ENCODE results near the gene CTBP2. TPM values are rescaled to one million over a fixed set of nuclear protein-coding genes. Genes with fewer than 3 reads are reported as not detected.

The CTBP2 gene
- total RNA-seq, 1 experiment from 2014 or later, result 125 TPM

DNA sequence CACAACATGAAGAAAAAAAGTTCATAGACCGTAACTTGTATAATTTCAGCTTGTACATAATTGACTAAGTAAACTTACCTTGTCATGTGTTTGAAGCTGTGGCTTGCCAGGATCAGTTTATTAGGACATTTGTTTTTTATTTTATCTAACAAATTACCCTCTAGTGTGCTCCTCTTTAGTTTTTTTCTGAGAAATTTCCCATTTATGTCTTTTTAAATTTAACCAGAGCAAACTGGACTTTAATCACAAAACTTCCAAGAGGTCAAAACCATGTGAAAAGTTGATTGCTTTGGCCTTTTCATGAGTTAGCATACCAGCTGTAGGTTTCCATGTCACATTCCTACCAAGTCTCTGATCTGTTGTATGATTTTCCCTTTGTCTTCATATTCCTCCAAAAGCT is 176.0 kb downstream of the CTBP2 start:
- ChIA-PET POLR2A (no interaction called here), CTCF (no interaction called here)
- ATAC-seq (no peak), DNase-seq (ENCODE audit: low read depth, low spot score) (no peak)
- Histone ChIP-seq H3K9me3 (ENCODE audit: control insufficient read depth, insufficient read depth, low read depth, low read length) (no peaks in the 10 kb centered on the region), H3K4me1 (ENCODE audit: control insufficient read depth, insufficient read depth, low read length) (no peaks in the 10 kb centered on the region), H3K4me3 (ENCODE audit: low read depth in 2 of 2, low read length in 2 of 2) (no peak overlapping the region), H3K27ac (ENCODE audit: low read length) (no peak overlapping the region), H3K27me3 (ENCODE audit: control insufficient read depth, insufficient read depth, low read length) (no peaks in the 10 kb centered on the region), H3K36me3 (ENCODE audit: control insufficient read depth, insufficient read depth, low read length) (peaks cover 24% of the 10 kb centered on the region)
- TF ChIP-seq SIN3A (IDR thresholded peaks at IDR 0.05; ENCODE audit: borderline replicate concordance, insufficient read depth, low read depth, low read length) (no peak), TCF7L2 (IDR thresholded peaks at IDR 0.05; ENCODE audit: low read depth, low read length) (no peak), POLR2AphosphoS5 (IDR thresholded peaks at IDR 0.05; ENCODE audit: low read depth, low read length) (no peak)
- TF ChIP-seq, protein P1, sequence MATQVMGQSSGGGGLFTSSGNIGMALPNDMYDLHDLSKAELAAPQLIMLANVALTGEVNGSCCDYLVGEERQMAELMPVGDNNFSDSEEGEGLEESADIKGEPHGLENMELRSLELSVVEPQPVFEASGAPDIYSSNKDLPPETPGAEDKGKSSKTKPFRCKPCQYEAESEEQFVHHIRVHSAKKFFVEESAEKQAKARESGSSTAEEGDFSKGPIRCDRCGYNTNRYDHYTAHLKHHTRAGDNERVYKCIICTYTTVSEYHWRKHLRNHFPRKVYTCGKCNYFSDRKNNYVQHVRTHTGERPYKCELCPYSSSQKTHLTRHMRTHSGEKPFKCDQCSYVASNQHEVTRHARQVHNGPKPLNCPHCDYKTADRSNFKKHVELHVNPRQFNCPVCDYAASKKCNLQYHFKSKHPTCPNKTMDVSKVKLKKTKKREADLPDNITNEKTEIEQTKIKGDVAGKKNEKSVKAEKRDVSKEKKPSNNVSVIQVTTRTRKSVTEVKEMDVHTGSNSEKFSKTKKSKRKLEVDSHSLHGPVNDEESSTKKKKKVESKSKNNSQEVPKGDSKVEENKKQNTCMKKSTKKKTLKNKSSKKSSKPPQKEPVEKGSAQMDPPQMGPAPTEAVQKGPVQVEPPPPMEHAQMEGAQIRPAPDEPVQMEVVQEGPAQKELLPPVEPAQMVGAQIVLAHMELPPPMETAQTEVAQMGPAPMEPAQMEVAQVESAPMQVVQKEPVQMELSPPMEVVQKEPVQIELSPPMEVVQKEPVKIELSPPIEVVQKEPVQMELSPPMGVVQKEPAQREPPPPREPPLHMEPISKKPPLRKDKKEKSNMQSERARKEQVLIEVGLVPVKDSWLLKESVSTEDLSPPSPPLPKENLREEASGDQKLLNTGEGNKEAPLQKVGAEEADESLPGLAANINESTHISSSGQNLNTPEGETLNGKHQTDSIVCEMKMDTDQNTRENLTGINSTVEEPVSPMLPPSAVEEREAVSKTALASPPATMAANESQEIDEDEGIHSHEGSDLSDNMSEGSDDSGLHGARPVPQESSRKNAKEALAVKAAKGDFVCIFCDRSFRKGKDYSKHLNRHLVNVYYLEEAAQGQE (IDR thresholded peaks at IDR 0.05; ENCODE audit: insufficient read depth in 1 of 2, low read depth in 2 of 2, low read length in 1 of 2), result no peak
- TF ChIP-seq, protein P2, sequence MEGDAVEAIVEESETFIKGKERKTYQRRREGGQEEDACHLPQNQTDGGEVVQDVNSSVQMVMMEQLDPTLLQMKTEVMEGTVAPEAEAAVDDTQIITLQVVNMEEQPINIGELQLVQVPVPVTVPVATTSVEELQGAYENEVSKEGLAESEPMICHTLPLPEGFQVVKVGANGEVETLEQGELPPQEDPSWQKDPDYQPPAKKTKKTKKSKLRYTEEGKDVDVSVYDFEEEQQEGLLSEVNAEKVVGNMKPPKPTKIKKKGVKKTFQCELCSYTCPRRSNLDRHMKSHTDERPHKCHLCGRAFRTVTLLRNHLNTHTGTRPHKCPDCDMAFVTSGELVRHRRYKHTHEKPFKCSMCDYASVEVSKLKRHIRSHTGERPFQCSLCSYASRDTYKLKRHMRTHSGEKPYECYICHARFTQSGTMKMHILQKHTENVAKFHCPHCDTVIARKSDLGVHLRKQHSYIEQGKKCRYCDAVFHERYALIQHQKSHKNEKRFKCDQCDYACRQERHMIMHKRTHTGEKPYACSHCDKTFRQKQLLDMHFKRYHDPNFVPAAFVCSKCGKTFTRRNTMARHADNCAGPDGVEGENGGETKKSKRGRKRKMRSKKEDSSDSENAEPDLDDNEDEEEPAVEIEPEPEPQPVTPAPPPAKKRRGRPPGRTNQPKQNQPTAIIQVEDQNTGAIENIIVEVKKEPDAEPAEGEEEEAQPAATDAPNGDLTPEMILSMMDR (IDR thresholded peaks at IDR 0.05), result no peak
- intact Hi-C loops (cut with micrococcal nuclease; ENCODE audit: unreplicated experiment) (no loop called here), in situ Hi-C loops (cut with HindIII; ENCODE audit: low pct_unique_long_range_greater_than_20kb, low sequenced_read_pairs) (no loop called here)
- BruUV-seq (replicated peaks), result no TSS peak

DNA sequence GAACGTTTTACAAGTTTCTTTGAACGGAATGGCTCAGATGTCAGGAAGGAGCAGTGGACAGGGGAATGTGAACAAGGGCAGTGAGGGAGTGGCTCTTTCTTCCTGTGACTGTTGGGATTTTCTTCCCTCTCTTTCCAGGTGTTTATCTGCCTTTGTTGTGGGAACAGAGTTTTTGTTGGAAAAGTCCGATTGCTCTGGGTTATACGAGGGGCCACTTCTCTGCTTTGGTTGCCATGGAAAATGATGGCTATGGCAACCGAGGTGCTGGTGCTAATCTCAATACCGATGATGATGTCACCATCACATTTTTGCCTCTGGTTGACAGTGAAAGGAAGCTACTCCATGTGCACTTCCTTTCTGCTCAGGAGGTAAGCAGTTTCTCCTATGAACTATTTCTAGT is 177.0 kb downstream of the CTBP2 start:
- in situ Hi-C loops (cut with HindIII; ENCODE audit: low pct_unique_long_range_greater_than_20kb, low sequenced_read_pairs), result no loop called here
- no peaks in the 10 kb centered on the region for H3K9me3 ChIP-seq (ENCODE audit: control insufficient read depth, insufficient read depth, low read depth, low read length)

DNA sequence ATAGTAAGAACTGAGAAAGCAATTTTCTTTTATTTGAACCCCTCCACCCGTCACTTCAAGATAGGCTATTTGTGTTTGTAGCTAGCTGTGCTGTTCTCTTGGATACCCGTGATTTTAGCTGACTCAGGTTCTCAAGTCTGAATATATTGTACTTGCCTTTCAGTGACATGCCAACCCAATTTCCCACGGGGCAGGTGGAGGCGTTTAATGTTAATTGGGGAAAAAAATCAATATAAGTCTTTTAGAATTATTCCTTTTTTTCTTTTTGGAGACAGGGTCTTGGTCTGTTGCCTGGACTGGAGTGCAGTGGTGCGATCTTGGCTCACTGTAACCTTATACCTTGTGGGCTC is 182.0 kb downstream of the CTBP2 start:
- H3K27ac ChIP-seq (ENCODE audit: low read length), result no peak overlapping the region
- no peak overlapping the region for H3K4me3 ChIP-seq (ENCODE audit: low read depth in 2 of 2, low read length in 2 of 2)
- CTCF ChIA-PET, result interaction anchor here (0.6 kb wide), 2 partner anchors 443 to 1246 kb away, joined by 5 to 6 read pairs; no protein-coding TSS in a partner anchor
- in situ Hi-C loops (cut with HindIII; ENCODE audit: low pct_unique_long_range_greater_than_20kb, low sequenced_read_pairs), result no loop called here
- no peaks in the 10 kb centered on the region for H3K27me3 ChIP-seq (ENCODE audit: control insufficient read depth, insufficient read depth, low read length)
- no TSS peak for BruUV-seq (replicated peaks)
- ATAC-seq (no peak), DNase-seq (ENCODE audit: low read depth, low spot score) (no peak)
- H3K4me1 ChIP-seq (ENCODE audit: control insufficient read depth, insufficient read depth, low read length), result no peaks in the 10 kb centered on the region
- H3K36me3 ChIP-seq (ENCODE audit: control insufficient read depth, insufficient read depth, low read length), result peaks cover 7% of the 10 kb centered on the region; the same call in 1 of the 2 replicates
- TF ChIP-seq TCF7L2 (IDR thresholded peaks at IDR 0.05; ENCODE audit: low read depth, low read length) (no peak), SIN3A (IDR thresholded peaks at IDR 0.05; ENCODE audit: borderline replicate concordance, insufficient read depth, low read depth, low read length) (no peak), POLR2AphosphoS5 (IDR thresholded peaks at IDR 0.05; ENCODE audit: low read depth, low read length) (no peak)
- TF ChIP-seq, protein P2 (IDR thresholded peaks at IDR 0.05), result no peak
- TF ChIP-seq, protein P1 (IDR thresholded peaks at IDR 0.05; ENCODE audit: insufficient read depth in 1 of 2, low read depth in 2 of 2, low read length in 1 of 2), result no peak
- POLR2A ChIA-PET, result no interaction called here
- no peaks in the 10 kb centered on the region for H3K9me3 ChIP-seq (ENCODE audit: control insufficient read depth, insufficient read depth, low read depth, low read length)
- intact Hi-C loops (cut with micrococcal nuclease; ENCODE audit: unreplicated experiment), result no loop called here

More for the DNA sequence above, 177.0 kb downstream of the CTBP2 start:
- ChIA-PET CTCF (no interaction called here), POLR2A (no interaction called here)
- intact Hi-C loops (cut with micrococcal nuclease; ENCODE audit: unreplicated experiment), result no loop called here
- peaks cover 24% of the 10 kb centered on the region for H3K36me3 ChIP-seq (ENCODE audit: control insufficient read depth, insufficient read depth, low read length)
- no peaks in the 10 kb centered on the region for H3K27me3 ChIP-seq (ENCODE audit: control insufficient read depth, insufficient read depth, low read length)
- ATAC-seq, result no peak
- no peak overlapping the region for H3K4me3 ChIP-seq (ENCODE audit: low read depth in 2 of 2, low read length in 2 of 2)
- H3K27ac ChIP-seq (ENCODE audit: low read length), result no peak overlapping the region
- no peak for TF ChIP-seq POLR2AphosphoS5 (IDR thresholded peaks at IDR 0.05; ENCODE audit: low read depth, low read length)
- no peak for TF ChIP-seq SIN3A (IDR thresholded peaks at IDR 0.05; ENCODE audit: borderline replicate concordance, insufficient read depth, low read depth, low read length)
- H3K4me1 ChIP-seq (ENCODE audit: control insufficient read depth, insufficient read depth, low read length), result no peaks in the 10 kb centered on the region
- no TSS peak for BruUV-seq (replicated peaks)
- no peak for DNase-seq (ENCODE audit: low read depth, low spot score)

All from Panc1 (cell line).